Measurements from ENCODE around the gene KDM1A. TPM values are rescaled to one million over a fixed set of nuclear protein-coding genes. Genes with fewer than 3 reads are reported as not detected.

The KDM1A gene
- total RNA-seq, 1 experiment from 2014 or later, result 162 TPM

GRCh38 chr1:22975694-22976093 is 43.6 kb upstream of the KDM1A start (continued):
- TF ChIP-seq TCF7L2 (IDR thresholded peaks at IDR 0.05; ENCODE audit: borderline replicate concordance, extremely low read depth, insufficient read depth, insufficient read length), result no peak

- RAD21 ChIA-PET (ENCODE audit: low non-redundant PET in 1 of 2, low total read pairs in 2 of 2, uncharacterized antibody in 2 of 2, unreplicated experiment in 2 of 2), result interaction anchor here (1.0 kb wide), 2 partner anchors 234 to 563 kb away, joined by 3 read pairs; no protein-coding TSS in a partner anchor
- H3K36me3 ChIP-seq (ENCODE audit: control insufficient read depth in 1 of 2, insufficient read depth in 2 of 2, low read length in 2 of 2), result no peaks in the 10 kb centered on the region
- CTCF ChIA-PET, result interaction anchor here (1.0 to 3.3 kb wide), 5 partner anchors 9 to 661 kb away, joined by 3 to 47 read pairs (median 4); no protein-coding TSS in a partner anchor
- 0 out of 4 replicates have a peak overlapping the region, but pooled peaks of 1 of the 2 experiments have one; percentile 2 for H3K4me3 ChIP-seq (replicated peaks in 1 of 2; ENCODE audit: low read depth in 1 of 2, low read length in 2 of 2)
- peak overlapping the region; percentile 69 for H2AFZ ChIP-seq (ENCODE audit: low read depth, low read length, poor library complexity, severe bottlenecking)
- no peaks in the 10 kb centered on the region for H3K27me3 ChIP-seq (ENCODE audit: insufficient read depth, low read length)
- POLR2A ChIA-PET, result interaction anchor here (1.6 kb wide), 1 partner anchor 208 kb away, joined by 4 read pairs; no protein-coding TSS in a partner anchor
- intact Hi-C loops (cut with micrococcal nuclease), result loop anchor here (1.0 to 10.0 kb wide), 7 partner anchors 122 to 565 kb away; no protein-coding TSS in a partner anchor
- peak overlapping the region; percentile 10; the same call in 1 of the 2 replicates for H3K9ac ChIP-seq (ENCODE audit: low read length)
- DNase-seq (ENCODE audit: low read depth, low spot score), result no peak
- ATAC-seq, result no peak
- no TSS peak for BruUV-seq (replicated peaks)
- peaks cover 4 to 22% of the 10 kb centered on the region in 2 experiments; a peak in 2 of 4 replicates for H3K4me1 ChIP-seq (ENCODE audit: control insufficient read depth in 1 of 2, insufficient read depth in 2 of 2, low read length in 2 of 2)
- TF ChIP-seq SIN3A (IDR thresholded peaks at IDR 0.05; ENCODE audit: low read depth) (no peak), EZH2phosphoT487 (IDR thresholded peaks at IDR 0.05; ENCODE audit: borderline replicate concordance) (no peak), SP1 (IDR thresholded peaks at IDR 0.05; ENCODE audit: low read depth) (no peak), ZNF274 (IDR thresholded peaks at IDR 0.05; ENCODE audit: low read depth, low read length) (no peak), POLR2A (IDR thresholded peaks at IDR 0.05; ENCODE audit: borderline replicate concordance, extremely low read depth, insufficient read depth, insufficient read length) (no peak)
- H4K20me1 ChIP-seq (ENCODE audit: insufficient read depth), result no peaks in the 10 kb centered on the region
- no peaks in the 10 kb centered on the region for H3K9me2 ChIP-seq (ENCODE audit: insufficient read depth)
- H3K27ac ChIP-seq (ENCODE audit: low read depth, low read length), result no peak overlapping the region
- no peaks in the 10 kb centered on the region for H3K79me2 ChIP-seq (ENCODE audit: insufficient read depth, low read length)
- H3K4me2 ChIP-seq (ENCODE audit: low read length), result peak overlapping the region; percentile 52
- no peaks in the 10 kb centered on the region for H3K9me3 ChIP-seq (ENCODE audit: control insufficient read depth in 1 of 2, insufficient read depth in 1 of 2, low read depth in 1 of 2, low read length in 2 of 2)
Observed at GRCh38 chr1:22976127-22976460, 43.2 kb upstream of the KDM1A start.
